Inferior parietal cortex (tissue), 1 donor: ENCODE data around the gene CCL24.
"Not testable (repeated sequence)": the region's sequence is repeated elsewhere in the genome, so short reads cannot be mapped to it uniquely, and the experiment has no call there.

Source experiments
- DNase-seq: peaks from one replicate; pipeline ENCODE4 v3.0.0-alpha.2; 2016; ENCODE audit errors: extremely low spot score

CCL24 gene

GRCh38 chr7:75819711-75820110, 6.1 kb upstream of the CCL24 start:
- no peak for DNase-seq

- DNase-seq: no peak
Observed at GRCh38 chr7:75818472-75818871, 4.9 kb upstream of the CCL24 start.

- DNase-seq: no peak
Observed at GRCh38 chr7:75817116-75817515, 3.5 kb upstream of the CCL24 start.

- no peak for DNase-seq
Observed at GRCh38 chr7:75815418-75816064, 1.9 kb upstream of the CCL24 start.

GRCh38 chr7:75814407-75814947, 871 bp upstream of the CCL24 start:
- DNase-seq: no peak

GRCh38 chr7:75813084-75813483, 522 bp downstream of the CCL24 start:
- DNase-seq: no peak

- DNase-seq: no peak
Observed at GRCh38 chr7:75811894-75812678, 1.5 kb downstream of the CCL24 start.

- no peak for DNase-seq
Observed at GRCh38 chr7:75809396-75809795, 4.2 kb downstream of the CCL24 start.

GRCh38 chr7:75808106-75808505, 5.5 kb downstream of the CCL24 start:
- DNase-seq: no peak

- DNase-seq: no peak
Observed at GRCh38 chr7:75807452-75807851, 6.2 kb downstream of the CCL24 start.

GRCh38 chr7:75806560-75807307, 6.9 kb downstream of the CCL24 start:
- DNase-seq: no peak

- no peak for DNase-seq
Observed at GRCh38 chr7:75804705-75805104, 8.9 kb downstream of the CCL24 start.

- no peak for DNase-seq
Observed at GRCh38 chr7:75804004-75804403, 9.6 kb downstream of the CCL24 start.

GRCh38 chr7:75802552-75802821, 11.1 kb downstream of the CCL24 start:
- no peak for DNase-seq

- DNase-seq: no peak
Observed at GRCh38 chr7:75798770-75799169, 14.8 kb downstream of the CCL24 start.

- no peak for DNase-seq
Observed at GRCh38 chr7:75796420-75796819, 17.2 kb downstream of the CCL24 start.

GRCh38 chr7:75795831-75796285, 17.7 kb downstream of the CCL24 start:
- no peak for DNase-seq

GRCh38 chr7:75793676-75794075, 19.9 kb downstream of the CCL24 start:
- DNase-seq: no peak

GRCh38 chr7:75792567-75792966, 21.0 kb downstream of the CCL24 start:
- not testable (repeated sequence) for DNase-seq

GRCh38 chr7:75789361-75789924, 24.2 kb downstream of the CCL24 start:
- DNase-seq: no peak

- not testable (repeated sequence) for DNase-seq
Observed at GRCh38 chr7:75788154-75788847, 25.3 kb downstream of the CCL24 start.

- not testable (repeated sequence) for DNase-seq
Observed at GRCh38 chr7:75783058-75783457, 30.5 kb downstream of the CCL24 start.
